Ovary (tissue), 9 donors: ENCODE measurements around the gene MAS1L. TPM values are rescaled to one million over a fixed set of nuclear protein-coding genes. Genes with fewer than 3 reads are reported as not detected.
"Not testable (repeated sequence)": the region's sequence is repeated elsewhere in the genome, so short reads cannot be mapped to it uniquely, and the experiment has no call there.

Source experiments
- DNase-seq, 5 donors: peaks; one replicate each; pipeline ENCODE4 v3.0.0-alpha.2; 2019 to 2020
- H3K27ac ChIP-seq, 2 donors: fragments of 200-600 bp; one replicate each; pipeline versions ENCODE4 v1.5.1 to v1.8.0; 2019 to 2022
- H3K27me3 ChIP-seq: fragments of 200-600 bp; one replicate; pipeline ENCODE4 v1.8.0; 2022
- H3K36me3 ChIP-seq: fragments of 200-600 bp; sonication (generic); one replicate; pipeline ENCODE4 v1.5.1; 2019
- H3K4me1 ChIP-seq: one replicate; pipeline ENCODE4 v1.8.1; 2013; ENCODE audit warnings: mild to moderate bottlenecking, moderate library complexity; ENCODE audit not compliant: insufficient read depth
- H3K4me3 ChIP-seq: fragments of 200-600 bp; sonication (generic); one replicate; pipeline ENCODE4 v1.5.1; 2017
- H3K9me3 ChIP-seq, 2 donors: fragments of 200-600 bp in 1 of 2; sonication (generic) in 1 of 2; one replicate each; pipeline versions ENCODE4 v1.5.1 to v1.8.1; 2013 to 2019; ENCODE audit warnings: mild to moderate bottlenecking in 1 of 2, moderate library complexity in 1 of 2
- CTCF ChIP-seq, 3 donors: fragments of 450-650 bp in 2 of 3; fragments of 200-600 bp in 1 of 3; IDR thresholded peaks; one replicate each; pipeline versions ENCODE4 v1.5.1 to v1.8.0; 2016 to 2022; ENCODE audit warnings: antibody characterized with exemption in 3 of 3, mild to moderate bottlenecking in 1 of 3
- EP300 ChIP-seq: sonication (generic); formaldehyde crosslinking; IDR thresholded peaks from one replicate; pipeline ENCODE4 v1.6.1; 2017; ENCODE audit warnings: antibody characterized with exemption
- POLR2A ChIP-seq: fragments of 450-650 bp; IDR thresholded peaks from one replicate; pipeline ENCODE4 v1.6.1; 2017; ENCODE audit warnings: antibody characterized with exemption, mild to moderate bottlenecking, moderate library complexity
- WGBS, 3 donors: extraction: QIAGEN DNeasy Blood & Tissue Kit in 1 of 3; methylation state at CpG; one replicate each; pipeline versions ENCODE4 v1.1.5 to v1.1.7; 2013 to 2017; 5-methylcytosine and 5-hydroxymethylcytosine counted together
- intact Hi-C, 4 donors: fragments of 100-400 bp; cut with DNase I; formaldehyde crosslinking; loops; one replicate each; pipeline versions ENCODE4 v1.11.0 to v1.15.1; 2022 to 2023
- polyA plus RNA-seq, 2 donors: library from polyadenylated mRNA; stranded (reverse); fragments of 200-250 nt in 1 of 2; fragments of 350-450 nt in 1 of 2; fragmentation: Illumina TruSeq in 1 of 2; extraction: RNeasy Lipid Tissue Mini Kit (QIAGEN cat#74804) in 1 of 2; gene quantifications; one replicate each; pipeline ENCODE4 v1.2.3, GENCODE V29; 2013 to 2014
- total RNA-seq, 7 donors: library from RNA; depleted of rRNA in 2 of 7; stranded (reverse); fragments of >200 nt in 2 of 7; fragmentation: NEBNext Ultra II Directional in 3 of 7; extraction: Animal tissue kit (Norgen Biotek cat#: 25700) in 3 of 7; gene quantifications; one replicate each; pipeline versions ENCODE4 v1.1.0 to v1.2.4, GENCODE V29; 2016 to 2023
- donor health status: DM: no; HTN: no; CAD: no; lungs with moderate emphysema.
- donor health status: DM: no; HTN: no; CAD: no.
- donor health status: Bipolar disorder and iron deficiency.
- donor health status: DM: yes; HTN: yes; CAD: no.
- donor health status: DM: no; HTN: no; CAD: no.
- donor health status: DM: yes; HTN: yes; CAD: no.

The MAS1L gene
- total and polyA plus RNA-seq, 9 donors: 0.15 TPM; not detected in 8

DNA sequence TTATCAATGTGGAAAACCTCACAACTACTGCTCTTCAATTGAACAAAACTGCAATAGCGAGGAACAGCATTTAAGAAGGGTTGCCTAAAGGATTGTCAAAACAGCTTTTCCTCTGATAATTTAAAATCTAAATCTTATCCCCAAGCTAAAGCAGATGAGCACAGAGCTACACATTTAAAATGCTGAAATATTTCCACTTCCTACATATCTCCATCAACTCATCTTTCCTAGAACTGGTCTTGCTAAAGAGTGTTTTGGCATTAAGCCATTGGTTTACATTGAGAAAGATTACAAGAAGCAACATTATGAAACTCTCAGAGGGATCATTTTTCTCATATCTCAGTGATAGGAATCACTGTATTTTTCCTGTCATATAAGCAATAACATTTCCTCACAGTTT lies 45.0 kb downstream of the MAS1L start:
- WGBS, 3 donors: 77 to 92% (median 91%) methylated on average over 1 of the region's 1 CpG
- no peaks in the 10 kb centered on the region for H3K27me3 ChIP-seq
- no peak for TF ChIP-seq CTCF (IDR thresholded peaks at IDR 0.05)
- TF ChIP-seq POLR2A: no peak
- no peak for TF ChIP-seq EP300
- H3K9me3 ChIP-seq: no peaks in the 10 kb centered on the region
- no peak for DNase-seq
- no peak overlapping the region for H3K4me3 ChIP-seq
- no peaks in the 10 kb centered on the region for H3K4me1 ChIP-seq
- H3K27ac ChIP-seq: no peak overlapping the region
- no peaks in the 10 kb centered on the region for H3K36me3 ChIP-seq
- intact Hi-C loops: no loop called here

- no peak within 1 kb of the TSS for H3K4me3 ChIP-seq
- H3K9me3 ChIP-seq: no peaks in the 10 kb centered on the region
- no peaks in the 10 kb centered on the region for H3K27me3 ChIP-seq
- no peak for TF ChIP-seq POLR2A
- TF ChIP-seq EP300: no peak
- TF ChIP-seq CTCF (IDR thresholded peaks at IDR 0.05): no peak
- intact Hi-C loops: no loop called here
- no peaks in the 10 kb centered on the region for H3K4me1 ChIP-seq
- no peak for DNase-seq
- no peak within 1 kb of the TSS for H3K27ac ChIP-seq
- H3K36me3 ChIP-seq: no peaks in the 10 kb centered on the region
These were observed 48.8 kb downstream of the MAS1L start, which contains the start of gene OR10C1 for GRCh38 chr6:29439006-29439405. OR10C1 (plus strand) TSS chr6:29439306; CDS start chr6:29440016, 710 bp downstream.

DNA sequence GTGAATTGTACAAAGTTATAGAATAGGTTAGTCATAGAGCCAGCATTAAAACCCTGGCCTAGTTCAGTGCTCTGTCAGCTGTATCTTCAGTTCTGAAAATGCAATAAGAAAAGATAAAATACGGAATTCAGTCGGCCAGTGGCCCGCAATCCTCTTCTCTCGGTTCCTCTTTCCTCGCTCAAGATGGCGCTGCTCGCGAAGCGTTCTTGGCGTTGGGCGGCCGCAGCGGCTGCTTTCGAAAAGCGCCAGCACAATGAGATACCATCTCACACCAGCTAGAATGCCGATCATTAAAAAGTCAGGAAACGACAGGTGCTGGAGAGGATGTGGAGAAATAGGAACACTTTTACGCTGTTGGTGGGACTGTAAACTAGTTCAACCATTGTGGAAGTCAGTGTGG lies 51.0 kb downstream of the MAS1L start:
- 69 to 77% (median 73%) methylated on average over 18 of the region's 18 CpGs for WGBS, 3 donors
- intact Hi-C loops: not testable (repeated sequence)

More for the DNA sequence above, 51.0 kb downstream of the MAS1L start:
- not testable (repeated sequence) for H3K9me3 ChIP-seq, H3K4me1 ChIP-seq, H3K27ac ChIP-seq, H3K27me3 ChIP-seq, H3K4me3 ChIP-seq, H3K36me3 ChIP-seq, DNase-seq

Other genes with a start within 250 kb of the MAS1L start
- under 1 TPM in 1 of 7 donors, not detected in 6; 0.34 TPM for gene OR14J1, start 186.3 kb downstream of the MAS1L start, total RNA-seq
- not detected for gene OR14J1, start 186.3 kb downstream of the MAS1L start, polyA plus RNA-seq
- not detected for gene OR5V1, start 119.1 kb downstream of the MAS1L start, total RNA-seq
- gene OR5V1, start 119.1 kb downstream of the MAS1L start, polyA plus RNA-seq: not detected
- gene OR12D3, start 112.7 kb downstream of the MAS1L start, total RNA-seq: not detected
- gene OR12D3, start 112.7 kb downstream of the MAS1L start, polyA plus RNA-seq: not detected
- gene OR12D2, start 92.3 kb downstream of the MAS1L start, total RNA-seq: under 1 TPM in 1 of 7 donors, not detected in 6; 0.24 TPM
- not detected for gene OR12D2, start 92.3 kb downstream of the MAS1L start, polyA plus RNA-seq
- gene OR12D1, start 73.0 kb downstream of the MAS1L start, total RNA-seq: not detected
- not detected for gene OR12D1, start 73.0 kb downstream of the MAS1L start, polyA plus RNA-seq
- gene OR10C1, start 48.6 kb downstream of the MAS1L start, total RNA-seq: not detected
- not detected for gene OR10C1, start 48.6 kb downstream of the MAS1L start, polyA plus RNA-seq
- gene OR11A1, start 30.9 kb downstream of the MAS1L start, total RNA-seq: not detected
- not detected for gene OR11A1, start 30.9 kb downstream of the MAS1L start, polyA plus RNA-seq
- gene OR2H1, start 30.8 kb downstream of the MAS1L start, total RNA-seq: not detected
- gene OR2H1, start 30.8 kb downstream of the MAS1L start, polyA plus RNA-seq: not detected
- under 1 TPM in 6 of 7 donors, not detected in 1; 0.22 to 0.60 (median 0.34) TPM for gene UBD, start 71.8 kb upstream of the MAS1L start, total RNA-seq
- 1 to 10 TPM in 1 of 2 donors, not detected in 1; 4.2 TPM for gene UBD, start 71.8 kb upstream of the MAS1L start, polyA plus RNA-seq
- gene OR2H2, start 97.2 kb upstream of the MAS1L start, total RNA-seq: not detected
- not detected for gene OR2H2, start 97.2 kb upstream of the MAS1L start, polyA plus RNA-seq
- 10 to 100 TPM; 23.0 to 80.0 (median 58.0) TPM for gene GABBR1, start 145.2 kb upstream of the MAS1L start, total RNA-seq
- gene GABBR1, start 145.2 kb upstream of the MAS1L start, polyA plus RNA-seq: 10 to 100 TPM; 41.3 to 48.5 TPM
- under 1 TPM in 1 of 7 donors, not detected in 6; 0.13 TPM for gene MOG, start 169.1 kb upstream of the MAS1L start, total RNA-seq
- under 1 TPM in 1 of 2 donors, not detected in 1; 0.05 TPM for gene MOG, start 169.1 kb upstream of the MAS1L start, polyA plus RNA-seq
- gene ZFP57, start 193.2 kb upstream of the MAS1L start, total RNA-seq: under 1 TPM in 2 of 7 donors, not detected in 5; 0.24 to 0.25 TPM
- under 1 TPM in 1 of 2 donors, not detected in 1; 0.13 TPM for gene ZFP57, start 193.2 kb upstream of the MAS1L start, polyA plus RNA-seq
- gene HLA-F, start 235.5 kb upstream of the MAS1L start, total RNA-seq: 10 to 100 TPM; 16.3 to 43.4 (median 29.6) TPM
- gene HLA-F, start 235.5 kb upstream of the MAS1L start, polyA plus RNA-seq: 10 to 100 TPM; 16.8 to 61.6 TPM